H1 (cell line): ENCODE data around the gene GNB5. TPM values are rescaled to one million over a fixed set of nuclear protein-coding genes. Genes with fewer than 3 reads are reported as not detected.

Source experiments
- CTCF ChIA-PET: fragments of 300-600 bp; sonication (Branson Sonifier 250); formaldehyde crosslinking; loops from one replicate; lab custom pipeline; 2021; ENCODE audit not compliant: partially characterized antibody; lab: Charles Lee
- POLR2A ChIA-PET: fragments of 300-600 bp; sonication (Branson Sonifier 250); formaldehyde crosslinking; loops from one replicate; lab custom pipeline; 2021; ENCODE audit warnings: inconsistent platforms; ENCODE audit not compliant: partially characterized antibody; lab: Charles Lee
- DNase-seq, 2 experiments: peaks; one replicate each; pipeline versions ENCODE4 v3.0.0 to v3.0.0-alpha.2; 2010 to 2022; ENCODE audit warnings: low spot score in 2 of 2, low read depth in 1 of 2, mixed read lengths in 1 of 2
- FAIRE-seq: peaks from 2 replicates; lab custom pipeline; 2011; peaks lifted over from hg19 to GRCh38; lab: Jason Lieb, UNC
- H2AFZ ChIP-seq: 2 replicates; pipeline ENCODE4 v1.8.1; 2012; ENCODE audit warnings: low read length, inconsistent platforms
- H2AK5ac ChIP-seq: 2 replicates; pipeline ENCODE4 v1.6.1; 2013; ENCODE audit warnings: low read depth, low read length
- H2BK120ac ChIP-seq: replicated peaks from 2 replicates; pipeline ENCODE3; 2013; ENCODE audit warnings: low read depth, low read length, inconsistent platforms
- H2BK12ac ChIP-seq: 2 replicates; pipeline ENCODE4 v1.6.1; 2013; ENCODE audit warnings: low read depth, low read length
- H2BK15ac ChIP-seq: 2 replicates; pipeline ENCODE4 v1.6.1; 2013; ENCODE audit warnings: low read length
- H2BK20ac ChIP-seq: 2 replicates; pipeline ENCODE4 v1.6.1; 2013; ENCODE audit warnings: low read length
- H2BK5ac ChIP-seq: 2 replicates; pipeline ENCODE4 v1.6.1; 2013; ENCODE audit warnings: low read depth, low read length
- H3K14ac ChIP-seq: 2 replicates; pipeline ENCODE4 v1.6.1; 2013; ENCODE audit warnings: inconsistent platforms; ENCODE audit not compliant: insufficient read length
- H3K18ac ChIP-seq: 2 replicates; pipeline ENCODE4 v1.6.1; 2013; ENCODE audit warnings: low read length; ENCODE audit errors: extremely low read depth
- H3K23ac ChIP-seq: 2 replicates; pipeline ENCODE4 v1.6.1; 2013; ENCODE audit warnings: inconsistent platforms; ENCODE audit not compliant: insufficient read length
- H3K23me2 ChIP-seq: 2 replicates; pipeline ENCODE4 v1.6.1; 2013; ENCODE audit warnings: low read depth, low read length
- H3K27ac ChIP-seq: 2 replicates; pipeline ENCODE4 v1.6.1; 2011; ENCODE audit warnings: low read depth, low read length, inconsistent platforms
- H3K27me3 ChIP-seq, 4 experiments: replicated peaks in 1 of 4; 1 replicate in 1 of 4; 2 replicates in 3 of 4; pipeline versions ENCODE4 v1.6.1 to v1.8.1; 2011 to 2013; ENCODE audit warnings: low read length in 3 of 4, mild to moderate bottlenecking in 3 of 4, inconsistent platforms in 2 of 4, mixed read lengths in 2 of 4, moderate library complexity in 1 of 4; ENCODE audit not compliant: control insufficient read depth in 3 of 4, insufficient read depth in 3 of 4; ENCODE audit errors: extremely low read depth in 1 of 4
- H3K36me3 ChIP-seq, 4 experiments: 2 replicates each; pipeline versions ENCODE4 v1.6.1 to v1.8.1; 2011 to 2013; ENCODE audit warnings: mild to moderate bottlenecking in 4 of 4, low read length in 3 of 4, moderate library complexity in 2 of 4, control low read depth in 1 of 4, inconsistent platforms in 1 of 4; ENCODE audit not compliant: insufficient read depth in 4 of 4, control insufficient read depth in 2 of 4
- H3K4ac ChIP-seq: replicated peaks from 2 replicates; pipeline ENCODE3; 2013; ENCODE audit warnings: low read length, low read depth, mixed read lengths, inconsistent platforms; ENCODE audit not compliant: insufficient read length
- H3K4me1 ChIP-seq, 4 experiments: replicated peaks in 1 of 4; 1 replicate in 1 of 4; 2 replicates in 3 of 4; pipeline versions ENCODE4 v1.6.1 to v1.8.1; 2011 to 2013; ENCODE audit warnings: low read length in 3 of 4, inconsistent platforms in 2 of 4, mixed read lengths in 1 of 4; ENCODE audit not compliant: insufficient read depth in 4 of 4, control insufficient read depth in 3 of 4
- H3K4me2 ChIP-seq, 2 experiments: 2 replicates each; pipeline versions ENCODE4 v1.6.1 to v1.8.1; 2011 to 2013; ENCODE audit warnings: low read depth in 2 of 2, low read length in 2 of 2, control low read depth in 1 of 2, inconsistent platforms in 1 of 2, mild to moderate bottlenecking in 1 of 2; ENCODE audit not compliant: insufficient read depth in 1 of 2
- H3K4me3 ChIP-seq, 4 experiments: fragments of 200-600, 300-600 bp in 1 of 4; sonication (generic), shearing (Covaris generic), sonication (Bioruptor Twin) in 1 of 4; 2 replicates each; pipeline versions ENCODE4 v1.5.1 to v1.8.1; 2011 to 2016; ENCODE audit warnings: low read length in 4 of 4, low read depth in 3 of 4, control low read depth in 2 of 4, inconsistent platforms in 2 of 4, mild to moderate bottlenecking in 2 of 4, mixed read lengths in 1 of 4, moderate library complexity in 1 of 4; ENCODE audit not compliant: insufficient read depth in 2 of 4; ENCODE audit errors: extremely low read depth in 1 of 4
- H3K56ac ChIP-seq: replicated peaks from 2 replicates; pipeline ENCODE3; 2013; ENCODE audit warnings: low read depth, mild to moderate bottlenecking, mixed read lengths, low read length, inconsistent platforms; ENCODE audit not compliant: insufficient read length
- H3K79me1 ChIP-seq: 2 replicates; pipeline ENCODE4 v1.6.1; 2013; ENCODE audit warnings: low read depth, low read length, control low read depth
- H3K79me2 ChIP-seq, 2 experiments: 2 replicates each; pipeline versions ENCODE4 v1.6.1 to v1.8.1; 2012 to 2013; ENCODE audit warnings: low read length in 2 of 2, mild to moderate bottlenecking in 2 of 2, inconsistent platforms in 1 of 2; ENCODE audit not compliant: insufficient read depth in 2 of 2, control insufficient read depth in 1 of 2
- H3K9ac ChIP-seq, 4 experiments: replicated peaks in 1 of 4; 1 replicate in 1 of 4; 2 replicates in 3 of 4; pipeline versions ENCODE4 v1.6.1 to v1.8.1; 2011 to 2013; ENCODE audit warnings: low read depth in 3 of 4, low read length in 3 of 4, control low read depth in 2 of 4, mild to moderate bottlenecking in 2 of 4, moderate library complexity in 2 of 4, inconsistent platforms in 1 of 4; ENCODE audit errors: extremely low read depth in 1 of 4
- H3K9me3 ChIP-seq, 2 experiments: 2 replicates each; pipeline versions ENCODE4 v1.6.1 to v1.8.1; 2012 to 2013; ENCODE audit warnings: mild to moderate bottlenecking in 2 of 2, moderate library complexity in 2 of 2, control low read depth in 1 of 2, inconsistent platforms in 1 of 2, low read depth in 1 of 2, low read length in 1 of 2, mixed read lengths in 1 of 2; ENCODE audit not compliant: insufficient read depth in 2 of 2
- H4K20me1 ChIP-seq, 2 experiments: replicated peaks in 1 of 2; 2 replicates each; pipeline versions ENCODE3 to v1.8.1; 2011 to 2013; ENCODE audit warnings: inconsistent platforms in 2 of 2, low read length in 2 of 2, mild to moderate bottlenecking in 1 of 2; ENCODE audit not compliant: insufficient read depth in 2 of 2, control insufficient read depth in 1 of 2
- H4K5ac ChIP-seq: 2 replicates; pipeline ENCODE4 v1.6.1; 2013; ENCODE audit warnings: low read length, low read depth, mixed read lengths, inconsistent platforms; ENCODE audit not compliant: insufficient read length
- H4K8ac ChIP-seq: 2 replicates; pipeline ENCODE4 v1.8.0; 2013; ENCODE audit warnings: mild to moderate bottlenecking, moderate library complexity, low read length, inconsistent platforms; ENCODE audit not compliant: insufficient read depth; ENCODE audit errors: extremely low read depth
- H4K91ac ChIP-seq: replicated peaks from 2 replicates; pipeline ENCODE3; 2013; ENCODE audit warnings: low read length, mixed read lengths, inconsistent platforms; ENCODE audit not compliant: insufficient read length
- JUND ChIP-seq: IDR thresholded peaks from 2 replicates; pipeline ENCODE4 v1.6.1; 2011; ENCODE audit warnings: mild to moderate bottlenecking, improper control_type of control experiment, low read length
- KDM5A ChIP-seq: fragments of 200-600 bp; IDR thresholded peaks from 2 replicates; pipeline ENCODE4 v1.7.1; 2012; ENCODE audit warnings: mild to moderate bottlenecking, low read length, inconsistent platforms, mixed read lengths
- MAFK ChIP-seq: IDR thresholded peaks from 2 replicates; pipeline ENCODE4 v1.6.1; 2012; ENCODE audit warnings: low read depth, mild to moderate bottlenecking, improper control_type of control experiment, low read length
- WGBS, 2 experiments: shearing (Covaris generic) in 1 of 2; methylation state at CpG; one replicate each; pipeline versions ENCODE4 v1.1.6 to v1.1.7; 2013 to 2015; ENCODE audit warnings: low lambda C conversion rate in 2 of 2, mixed read lengths in 2 of 2, inconsistent platforms in 1 of 2, low coverage in 1 of 2, missing lambda C conversion rate in 1 of 2; ENCODE audit not compliant: insufficient replicate concordance in 2 of 2, insufficient coverage in 1 of 2, insufficient read length in 1 of 2; ENCODE audit errors: extremely low coverage in 1 of 2, missing lambda C conversion rate in 1 of 2; 5-methylcytosine and 5-hydroxymethylcytosine counted together
- polyA plus RNA-seq, 7 experiments: library from polyadenylated mRNA; depleted of rRNA in 3 of 7; stranded (reverse) in 5 of 7; unstranded in 2 of 7; fragments of >200 nt in 5 of 7; fragments of 200-250 nt in 2 of 7; gene quantifications; 1 replicate in 5 of 7; 2 replicates in 1 of 7; 4 replicates in 1 of 7; pipeline versions ENCODE4 v1.2.1 to v1.2.3, GENCODE V29; 2011 to 2013; ENCODE audit warnings: missing spikeins in 2 of 7, mixed read lengths in 2 of 7
- total RNA-seq: library from RNA; stranded (reverse); fragmentation: NEBNext Ultra II Directional; extraction: Animal tissue kit (Norgen Biotek cat#: 25700); gene quantifications from 2 replicates; pipeline ENCODE4 v1.2.1, GENCODE V29; 2021

Gene GNB5
- total and polyA plus RNA-seq, 2 of the 8 experiments (the other 6 are each of a cell fraction or from before 2014, with no cell fraction given) = 21.7 to 42.5 TPM

GRCh38 chr15:52172869-52173268, 18.3 kb downstream of the GNB5 start:
- Histone ChIP-seq H3K79me2 (peaks cover 0 to 24% of the 10 kb centered on the region in 2 experiments; a peak in 1 of 4 replicates), H3K18ac (no peak overlapping the region), H2BK12ac (no peak overlapping the region), H3K14ac (no peak overlapping the region), H2BK120ac (no peak overlapping the region), H3K4me3 (no peak overlapping the region), H3K56ac (no peak overlapping the region), H2BK15ac (no peak overlapping the region), H4K20me1 (peaks cover 1 to 3% of the 10 kb centered on the region in 2 experiments), H2AK5ac (no peak overlapping the region), H3K23me2 (no peaks in the 10 kb centered on the region), H2BK5ac (no peak overlapping the region), H3K27ac (no peak overlapping the region), H3K4me1 (peaks cover 0 to 4% (median 0%) of the 10 kb centered on the region in 4 experiments; a peak in 1 of 7 replicates), H4K8ac (no peak overlapping the region), H3K9ac (no peak overlapping the region), H3K9me3 (0 out of 4 replicates have a peak, but pooled peaks cover 0 to 3% of the 10 kb centered on the region in 2 experiments), H3K79me1 (peaks cover 2% of the 10 kb centered on the region), H4K91ac (no peak overlapping the region), H4K5ac (no peak overlapping the region), H2BK20ac (no peak overlapping the region), H3K27me3 (no peaks in the 10 kb centered on the region), H3K23ac (no peak overlapping the region), H3K36me3 (no peaks in the 10 kb centered on the region; a peak in 1 of 8 replicates), H2AFZ (no peak overlapping the region), H3K4me2 (no peak overlapping the region), H3K4ac (no peak overlapping the region)
- DNase-seq (no peak), FAIRE-seq (no peak)
- 84% methylated on average over 2 of the region's 2 CpGs; no CpG with 5 or more reads in 1 of the 2 experiments for WGBS, 2 experiments
- no peak for TF ChIP-seq JUND
- no peak for TF ChIP-seq KDM5A
- no peak for TF ChIP-seq MAFK
- CTCF ChIA-PET = interaction anchor here (2.1 to 11.2 kb wide), 5 partner anchors 9 to 94 kb away, joined by 6 to 95 read pairs (median 31); no protein-coding TSS in a partner anchor
- POLR2A ChIA-PET = no interaction called here
